ENCODE data around the gene BAHCC1.

BAHCC1 gene

DNA sequence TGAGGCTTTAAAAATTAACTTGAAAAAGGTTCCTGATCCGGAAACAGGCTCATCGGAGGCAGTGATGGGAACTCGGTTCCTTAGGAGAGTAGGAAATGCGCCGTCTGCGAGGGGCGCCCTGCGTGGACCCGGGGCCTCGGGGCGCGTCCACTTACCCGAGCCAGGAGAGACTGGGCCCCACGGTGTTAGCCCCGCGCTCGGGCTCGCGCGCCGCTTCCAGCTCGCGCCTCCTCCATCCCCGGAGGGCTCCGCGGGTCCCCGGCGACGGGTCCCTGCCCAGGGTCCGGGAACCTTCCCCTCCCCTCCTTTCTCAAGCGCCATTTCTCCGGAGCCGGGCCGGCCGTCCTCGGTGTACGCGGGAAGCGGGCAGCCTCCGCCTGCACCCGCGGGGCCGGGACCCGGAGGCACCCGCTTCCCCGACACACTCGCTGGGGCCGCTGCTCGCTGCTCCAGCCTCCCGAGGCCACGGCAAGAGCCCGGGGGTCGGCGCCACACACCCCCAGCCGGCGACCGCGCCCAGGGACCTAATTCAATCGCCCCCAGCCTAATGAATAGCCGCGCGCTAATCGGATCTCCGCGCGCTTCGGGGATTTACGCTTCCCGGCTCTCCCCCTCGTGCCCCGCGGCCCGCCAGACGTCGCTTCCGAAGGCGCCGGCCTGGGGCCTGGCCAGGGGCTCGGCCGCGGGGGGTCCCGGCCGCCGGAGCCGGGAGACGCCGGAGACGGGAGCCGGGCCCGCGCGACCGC, 2.2 kb upstream of the BAHCC1 start:
- TF ChIP-seq, protein P1, sequence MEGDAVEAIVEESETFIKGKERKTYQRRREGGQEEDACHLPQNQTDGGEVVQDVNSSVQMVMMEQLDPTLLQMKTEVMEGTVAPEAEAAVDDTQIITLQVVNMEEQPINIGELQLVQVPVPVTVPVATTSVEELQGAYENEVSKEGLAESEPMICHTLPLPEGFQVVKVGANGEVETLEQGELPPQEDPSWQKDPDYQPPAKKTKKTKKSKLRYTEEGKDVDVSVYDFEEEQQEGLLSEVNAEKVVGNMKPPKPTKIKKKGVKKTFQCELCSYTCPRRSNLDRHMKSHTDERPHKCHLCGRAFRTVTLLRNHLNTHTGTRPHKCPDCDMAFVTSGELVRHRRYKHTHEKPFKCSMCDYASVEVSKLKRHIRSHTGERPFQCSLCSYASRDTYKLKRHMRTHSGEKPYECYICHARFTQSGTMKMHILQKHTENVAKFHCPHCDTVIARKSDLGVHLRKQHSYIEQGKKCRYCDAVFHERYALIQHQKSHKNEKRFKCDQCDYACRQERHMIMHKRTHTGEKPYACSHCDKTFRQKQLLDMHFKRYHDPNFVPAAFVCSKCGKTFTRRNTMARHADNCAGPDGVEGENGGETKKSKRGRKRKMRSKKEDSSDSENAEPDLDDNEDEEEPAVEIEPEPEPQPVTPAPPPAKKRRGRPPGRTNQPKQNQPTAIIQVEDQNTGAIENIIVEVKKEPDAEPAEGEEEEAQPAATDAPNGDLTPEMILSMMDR (IDR thresholded peaks at IDR 0.05): no peak
- peak overlapping the region; percentile 97 for H3K4me3 ChIP-seq
- peak overlapping the region; percentile 95 to 98 for H3K27ac ChIP-seq
- no peak for DNase-seq (ENCODE audit: low spot score)

DNA sequence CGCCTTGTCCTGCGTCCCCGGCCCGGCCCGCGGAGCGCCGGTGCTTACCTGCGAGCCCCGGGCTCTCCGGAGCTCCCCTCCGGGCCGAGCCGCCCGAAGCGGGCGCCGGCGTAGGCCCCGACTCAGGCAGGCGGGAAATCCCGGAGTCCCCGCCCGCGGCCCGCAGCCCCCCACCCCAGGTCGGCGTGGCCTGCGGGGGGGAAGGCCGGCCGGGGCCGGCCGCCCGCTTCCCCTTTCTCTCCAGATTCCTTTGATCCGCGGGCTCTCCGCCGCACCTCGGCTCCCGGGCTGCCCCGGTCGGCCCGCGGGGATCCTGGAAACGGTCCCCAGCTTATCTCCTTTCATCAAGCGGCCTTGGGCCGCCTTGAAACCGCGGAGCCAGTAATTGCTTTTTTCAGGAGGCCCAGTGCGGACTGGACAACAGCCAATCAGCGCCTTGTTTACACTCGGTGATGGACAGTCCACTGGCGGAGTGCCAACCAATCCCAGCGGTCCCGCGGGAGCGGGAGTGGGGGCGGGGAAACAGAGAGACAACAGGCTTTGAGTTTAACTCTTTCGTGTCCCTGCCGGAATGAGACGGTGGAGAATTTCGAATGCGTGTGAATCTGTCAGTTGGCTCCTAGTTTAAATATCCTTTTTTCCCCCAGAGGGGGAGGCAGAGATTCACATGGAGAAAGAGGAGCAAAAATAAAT, 1.4 kb upstream of the BAHCC1 start:
- Histone ChIP-seq H3K4me3 (peak overlapping the region; percentile 97), H3K27ac (peak overlapping the region; percentile 95 to 98)
- TF ChIP-seq, protein P1 (IDR thresholded peaks at IDR 0.05): no peak
- DNase-seq (ENCODE audit: low spot score): peak; percentile 100

DNA sequence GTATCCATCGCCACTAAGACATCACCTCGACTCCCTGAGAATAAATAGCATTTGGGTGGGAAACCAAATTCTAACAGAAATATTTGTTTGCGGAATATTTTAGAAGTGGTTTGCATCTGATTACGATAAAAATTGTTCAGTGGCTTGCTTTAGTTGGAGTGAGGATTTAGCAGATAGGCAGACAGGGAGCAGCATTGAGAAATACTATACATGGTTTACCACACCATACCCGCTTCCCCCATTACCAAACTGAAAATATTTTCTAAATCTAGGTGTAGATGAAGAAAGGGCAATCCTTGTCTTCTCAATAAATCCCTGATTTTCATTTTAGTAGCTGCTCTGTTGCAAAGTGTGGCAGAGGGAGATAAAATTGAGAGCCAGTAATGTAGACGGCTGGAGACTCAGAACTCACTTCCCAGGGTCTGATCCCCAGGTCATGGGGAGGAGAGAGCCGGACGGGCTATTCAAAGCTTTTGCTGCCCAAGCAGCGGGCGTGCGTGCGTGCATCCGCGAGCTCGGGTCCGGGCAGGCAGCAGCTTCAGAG, 808 bp upstream of the BAHCC1 start:
- H3K27ac ChIP-seq: peak overlapping the region in 1 of 2 donors; percentile 98
- peak overlapping the region; percentile 97 for H3K4me3 ChIP-seq
- TF ChIP-seq, protein P1 (IDR thresholded peaks at IDR 0.05): no peak
- no peak for DNase-seq (ENCODE audit: low spot score)

DNA sequence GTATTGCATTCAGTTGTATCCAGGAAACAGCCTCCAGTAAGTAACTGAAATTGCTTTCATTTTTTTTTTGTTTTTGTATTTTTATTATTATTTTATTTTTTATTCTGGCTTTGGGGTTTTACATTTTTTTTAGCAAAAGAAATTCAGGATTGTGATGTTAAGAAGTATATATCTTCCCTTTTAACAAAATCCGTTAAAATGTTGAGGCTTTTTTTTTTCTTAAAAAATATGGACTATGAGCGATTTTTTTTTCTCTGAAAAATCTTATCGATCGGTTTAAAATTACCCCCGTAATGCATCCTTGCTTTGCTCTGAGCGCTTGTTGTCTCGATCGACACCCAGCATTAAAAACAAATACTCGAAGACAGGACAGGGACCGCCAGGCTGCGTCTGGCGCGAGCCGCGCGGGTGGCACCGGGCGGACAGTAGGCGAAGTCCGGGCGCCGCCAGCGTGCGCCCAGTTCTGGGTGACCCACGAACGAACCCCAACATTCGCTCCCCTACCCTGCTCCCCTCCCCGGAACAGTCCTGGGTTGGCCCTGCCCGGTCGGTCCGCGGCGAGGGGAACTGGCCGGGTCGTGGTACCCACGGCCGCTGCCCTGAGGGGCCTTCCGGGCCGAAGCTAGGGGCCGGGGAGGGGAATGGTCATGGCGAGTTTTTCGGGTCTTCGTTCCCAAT, 482 bp downstream of the BAHCC1 start:
- Histone ChIP-seq H3K4me3 (peak overlapping the region; percentile 97), H3K27ac (peak overlapping the region; percentile 97 to 99)
- TF ChIP-seq, protein P1 (IDR thresholded peaks at IDR 0.05): no peak
- DNase-seq (ENCODE audit: low spot score): no peak

DNA sequence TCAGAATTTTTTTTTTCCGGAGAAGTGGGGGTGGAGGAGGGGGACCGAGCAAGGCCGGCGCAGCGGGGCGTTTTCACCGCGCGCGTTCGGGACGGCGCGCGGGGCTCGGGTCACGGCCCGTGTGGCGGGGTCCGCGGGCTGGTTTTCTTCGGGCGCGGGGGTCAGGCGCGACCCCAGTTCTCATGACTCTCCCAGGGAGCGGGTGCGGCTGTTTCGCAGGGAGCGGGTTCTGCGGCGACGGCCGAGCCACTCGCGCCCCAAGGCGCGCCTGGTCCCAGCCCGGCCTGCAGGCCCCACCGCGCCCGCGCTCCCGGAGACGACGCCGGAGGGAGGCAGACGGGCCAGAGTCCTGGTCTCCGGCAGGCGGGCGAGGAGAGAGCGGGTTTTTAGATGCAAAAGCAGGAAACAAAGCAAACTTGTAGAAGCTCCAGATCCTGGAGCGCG, 1.0 kb downstream of the BAHCC1 start:
- TF ChIP-seq, protein P1 (IDR thresholded peaks at IDR 0.05): no peak
- no peak for DNase-seq (ENCODE audit: low spot score)
- H3K27ac ChIP-seq: peak overlapping the region; percentile 97 to 99

DNA sequence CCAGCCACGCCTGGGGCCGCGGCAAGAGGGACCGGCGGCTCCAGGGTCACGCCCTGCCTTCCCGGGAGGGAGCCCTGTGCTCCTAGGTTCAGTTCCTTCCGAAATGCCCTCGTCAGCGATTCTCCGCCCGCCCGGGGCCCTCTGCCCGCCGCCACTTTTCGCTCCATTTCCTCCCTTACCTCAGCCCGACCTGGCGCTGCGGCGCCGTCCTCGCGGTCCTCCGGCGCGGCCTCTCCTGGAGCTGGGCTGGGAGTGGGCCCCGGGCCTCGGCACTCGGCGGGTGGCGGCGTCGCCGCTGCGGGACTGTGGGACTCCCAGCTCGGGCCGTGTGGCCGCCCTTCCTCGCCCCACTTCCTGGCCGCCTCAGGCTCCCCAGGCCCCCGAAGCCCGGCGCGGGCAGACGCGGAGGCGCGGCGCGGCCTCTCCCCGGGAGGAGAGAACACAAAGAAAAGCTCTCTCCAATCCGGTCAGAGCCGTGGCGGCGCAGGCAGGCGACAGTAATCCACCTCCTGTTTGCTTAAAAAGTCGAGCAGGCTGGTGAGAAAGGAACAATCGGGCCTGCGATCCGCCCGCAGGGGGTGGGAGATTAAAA, 1.6 kb downstream of the BAHCC1 start:
- Histone ChIP-seq H3K4me3 (peak overlapping the region; percentile 97), H3K27ac (peak overlapping the region; percentile 97 to 99)
- DNase-seq (ENCODE audit: low spot score): no peak
- TF ChIP-seq, protein P1 (IDR thresholded peaks at IDR 0.05): no peak

More for the DNA sequence above, 1.0 kb downstream of the BAHCC1 start:
- peak overlapping the region; percentile 97 for H3K4me3 ChIP-seq
